H1 (cell line): ENCODE results near the gene BPIFA2. TPM values are rescaled to one million over a fixed set of nuclear protein-coding genes. Genes with fewer than 3 reads are reported as not detected.

Source experiments
- CBX8 ChIP-seq: fragments of 300-800, 300-1000 bp; sonication (generic); IDR thresholded peaks from 2 replicates; pipeline ENCODE4 v1.7.1; 2016; ENCODE audit warnings: low read depth, low read length, borderline replicate concordance
- CHD2 ChIP-seq: IDR thresholded peaks from 2 replicates; pipeline ENCODE4 v1.6.1; 2012; ENCODE audit warnings: low read length, improper control_type of control experiment
- KDM5A ChIP-seq: fragments of 200-600 bp; IDR thresholded peaks from 2 replicates; pipeline ENCODE4 v1.7.1; 2012; ENCODE audit warnings: mild to moderate bottlenecking, low read length, inconsistent platforms, mixed read lengths
- polyA plus RNA-seq, 7 experiments: library from polyadenylated mRNA; depleted of rRNA in 3 of 7; stranded (reverse) in 5 of 7; unstranded in 2 of 7; fragments of >200 nt in 5 of 7; fragments of 200-250 nt in 2 of 7; gene quantifications; 1 replicate in 5 of 7; 2 replicates in 1 of 7; 4 replicates in 1 of 7; pipeline versions ENCODE4 v1.2.1 to v1.2.3, GENCODE V29; 2011 to 2013; ENCODE audit warnings: missing spikeins in 2 of 7, mixed read lengths in 2 of 7
- total RNA-seq: library from RNA; stranded (reverse); fragmentation: NEBNext Ultra II Directional; extraction: Animal tissue kit (Norgen Biotek cat#: 25700); gene quantifications from 2 replicates; pipeline ENCODE4 v1.2.1, GENCODE V29; 2021
- TF ChIP-seq, protein P1 (sequence below): fragments of 300-600 bp; sonication (generic); IDR thresholded peaks from 2 replicates; pipeline ENCODE4 v1.7.1; 2012; ENCODE audit warnings: low read length, moderate library complexity, mild to moderate bottlenecking, inconsistent platforms; ENCODE audit not compliant: insufficient replicate concordance
- TF ChIP-seq, protein P2 (sequence below): IDR thresholded peaks from 2 replicates; pipeline ENCODE4 v1.6.1; 2012; ENCODE audit warnings: inconsistent platforms

Gene BPIFA2
- total and polyA plus RNA-seq, 2 of the 8 experiments (the other 6 are each of a cell fraction or from before 2014, with no cell fraction given), result not detected

DNA sequence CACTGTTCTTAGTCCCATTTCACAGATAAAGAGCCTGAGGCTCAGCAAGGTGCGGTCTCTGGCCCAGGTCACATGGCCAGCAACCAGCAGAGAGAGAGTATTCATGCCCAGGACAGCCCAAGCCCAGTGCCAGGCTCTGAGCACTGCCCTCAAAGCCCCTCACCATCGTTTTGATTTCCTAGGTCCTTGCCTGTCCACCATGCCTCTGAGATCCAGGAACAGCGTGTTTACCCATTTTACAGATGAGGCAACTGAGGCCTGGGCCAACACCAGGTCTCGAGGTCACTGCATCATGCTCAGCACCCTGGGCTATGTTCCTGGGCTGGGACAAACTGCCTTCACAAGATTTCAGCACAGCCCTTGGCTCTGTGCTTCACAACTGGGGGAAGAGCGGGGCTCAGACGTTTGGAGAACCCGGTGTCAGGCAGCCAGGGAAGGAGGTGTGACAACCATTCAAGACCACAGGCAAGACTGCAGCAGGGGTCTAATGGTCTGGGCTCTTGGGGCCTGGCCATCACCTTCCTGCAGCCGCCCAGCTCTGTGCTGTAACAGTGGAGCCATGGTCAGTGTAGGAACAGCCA is 1.3 kb upstream of the BPIFA2 start (continued):
- TF ChIP-seq, protein P1, sequence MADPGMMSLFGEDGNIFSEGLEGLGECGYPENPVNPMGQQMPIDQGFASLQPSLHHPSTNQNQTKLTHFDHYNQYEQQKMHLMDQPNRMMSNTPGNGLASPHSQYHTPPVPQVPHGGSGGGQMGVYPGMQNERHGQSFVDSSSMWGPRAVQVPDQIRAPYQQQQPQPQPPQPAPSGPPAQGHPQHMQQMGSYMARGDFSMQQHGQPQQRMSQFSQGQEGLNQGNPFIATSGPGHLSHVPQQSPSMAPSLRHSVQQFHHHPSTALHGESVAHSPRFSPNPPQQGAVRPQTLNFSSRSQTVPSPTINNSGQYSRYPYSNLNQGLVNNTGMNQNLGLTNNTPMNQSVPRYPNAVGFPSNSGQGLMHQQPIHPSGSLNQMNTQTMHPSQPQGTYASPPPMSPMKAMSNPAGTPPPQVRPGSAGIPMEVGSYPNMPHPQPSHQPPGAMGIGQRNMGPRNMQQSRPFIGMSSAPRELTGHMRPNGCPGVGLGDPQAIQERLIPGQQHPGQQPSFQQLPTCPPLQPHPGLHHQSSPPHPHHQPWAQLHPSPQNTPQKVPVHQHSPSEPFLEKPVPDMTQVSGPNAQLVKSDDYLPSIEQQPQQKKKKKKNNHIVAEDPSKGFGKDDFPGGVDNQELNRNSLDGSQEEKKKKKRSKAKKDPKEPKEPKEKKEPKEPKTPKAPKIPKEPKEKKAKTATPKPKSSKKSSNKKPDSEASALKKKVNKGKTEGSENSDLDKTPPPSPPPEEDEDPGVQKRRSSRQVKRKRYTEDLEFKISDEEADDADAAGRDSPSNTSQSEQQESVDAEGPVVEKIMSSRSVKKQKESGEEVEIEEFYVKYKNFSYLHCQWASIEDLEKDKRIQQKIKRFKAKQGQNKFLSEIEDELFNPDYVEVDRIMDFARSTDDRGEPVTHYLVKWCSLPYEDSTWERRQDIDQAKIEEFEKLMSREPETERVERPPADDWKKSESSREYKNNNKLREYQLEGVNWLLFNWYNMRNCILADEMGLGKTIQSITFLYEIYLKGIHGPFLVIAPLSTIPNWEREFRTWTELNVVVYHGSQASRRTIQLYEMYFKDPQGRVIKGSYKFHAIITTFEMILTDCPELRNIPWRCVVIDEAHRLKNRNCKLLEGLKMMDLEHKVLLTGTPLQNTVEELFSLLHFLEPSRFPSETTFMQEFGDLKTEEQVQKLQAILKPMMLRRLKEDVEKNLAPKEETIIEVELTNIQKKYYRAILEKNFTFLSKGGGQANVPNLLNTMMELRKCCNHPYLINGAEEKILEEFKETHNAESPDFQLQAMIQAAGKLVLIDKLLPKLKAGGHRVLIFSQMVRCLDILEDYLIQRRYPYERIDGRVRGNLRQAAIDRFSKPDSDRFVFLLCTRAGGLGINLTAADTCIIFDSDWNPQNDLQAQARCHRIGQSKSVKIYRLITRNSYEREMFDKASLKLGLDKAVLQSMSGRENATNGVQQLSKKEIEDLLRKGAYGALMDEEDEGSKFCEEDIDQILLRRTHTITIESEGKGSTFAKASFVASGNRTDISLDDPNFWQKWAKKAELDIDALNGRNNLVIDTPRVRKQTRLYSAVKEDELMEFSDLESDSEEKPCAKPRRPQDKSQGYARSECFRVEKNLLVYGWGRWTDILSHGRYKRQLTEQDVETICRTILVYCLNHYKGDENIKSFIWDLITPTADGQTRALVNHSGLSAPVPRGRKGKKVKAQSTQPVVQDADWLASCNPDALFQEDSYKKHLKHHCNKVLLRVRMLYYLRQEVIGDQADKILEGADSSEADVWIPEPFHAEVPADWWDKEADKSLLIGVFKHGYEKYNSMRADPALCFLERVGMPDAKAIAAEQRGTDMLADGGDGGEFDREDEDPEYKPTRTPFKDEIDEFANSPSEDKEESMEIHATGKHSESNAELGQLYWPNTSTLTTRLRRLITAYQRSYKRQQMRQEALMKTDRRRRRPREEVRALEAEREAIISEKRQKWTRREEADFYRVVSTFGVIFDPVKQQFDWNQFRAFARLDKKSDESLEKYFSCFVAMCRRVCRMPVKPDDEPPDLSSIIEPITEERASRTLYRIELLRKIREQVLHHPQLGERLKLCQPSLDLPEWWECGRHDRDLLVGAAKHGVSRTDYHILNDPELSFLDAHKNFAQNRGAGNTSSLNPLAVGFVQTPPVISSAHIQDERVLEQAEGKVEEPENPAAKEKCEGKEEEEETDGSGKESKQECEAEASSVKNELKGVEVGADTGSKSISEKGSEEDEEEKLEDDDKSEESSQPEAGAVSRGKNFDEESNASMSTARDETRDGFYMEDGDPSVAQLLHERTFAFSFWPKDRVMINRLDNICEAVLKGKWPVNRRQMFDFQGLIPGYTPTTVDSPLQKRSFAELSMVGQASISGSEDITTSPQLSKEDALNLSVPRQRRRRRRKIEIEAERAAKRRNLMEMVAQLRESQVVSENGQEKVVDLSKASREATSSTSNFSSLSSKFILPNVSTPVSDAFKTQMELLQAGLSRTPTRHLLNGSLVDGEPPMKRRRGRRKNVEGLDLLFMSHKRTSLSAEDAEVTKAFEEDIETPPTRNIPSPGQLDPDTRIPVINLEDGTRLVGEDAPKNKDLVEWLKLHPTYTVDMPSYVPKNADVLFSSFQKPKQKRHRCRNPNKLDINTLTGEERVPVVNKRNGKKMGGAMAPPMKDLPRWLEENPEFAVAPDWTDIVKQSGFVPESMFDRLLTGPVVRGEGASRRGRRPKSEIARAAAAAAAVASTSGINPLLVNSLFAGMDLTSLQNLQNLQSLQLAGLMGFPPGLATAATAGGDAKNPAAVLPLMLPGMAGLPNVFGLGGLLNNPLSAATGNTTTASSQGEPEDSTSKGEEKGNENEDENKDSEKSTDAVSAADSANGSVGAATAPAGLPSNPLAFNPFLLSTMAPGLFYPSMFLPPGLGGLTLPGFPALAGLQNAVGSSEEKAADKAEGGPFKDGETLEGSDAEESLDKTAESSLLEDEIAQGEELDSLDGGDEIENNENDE, result no peak
- TF ChIP-seq KDM5A, result no peak
- TF ChIP-seq, protein P2, sequence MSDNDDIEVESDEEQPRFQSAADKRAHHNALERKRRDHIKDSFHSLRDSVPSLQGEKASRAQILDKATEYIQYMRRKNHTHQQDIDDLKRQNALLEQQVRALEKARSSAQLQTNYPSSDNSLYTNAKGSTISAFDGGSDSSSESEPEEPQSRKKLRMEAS, result no peak
- TF ChIP-seq CBX8, result no peak
- TF ChIP-seq CHD2, result no peak
